ENCODE measurements around the gene TMEM272. TPM values are rescaled to one million over a fixed set of nuclear protein-coding genes. Genes with fewer than 3 reads are reported as not detected.
A peak's percentile ranks its signal among the peaks of the same experiment; 100 is the strongest.

The TMEM272 gene
- total RNA-seq, 2 experiments from 2014 or later, result 0.18 to 0.32 TPM

GRCh38 chr13:51793570-51794271 is 51.3 kb downstream of the TMEM272 start:
- ChIA-PET CTCF (interaction anchor here (0.6 to 1.3 kb wide), 3 partner anchors 11 to 668 kb away, joined by 3 to 4 read pairs (median 3); no protein-coding TSS in a partner anchor), POLR2A (interaction anchor here (0.6 to 1.2 kb wide), 3 partner anchors 9 to 362 kb away, joined by 4 to 5 read pairs (median 4); no protein-coding TSS in a partner anchor)
- peak; percentile 84 for ATAC-seq
- Mint-ChIP-seq H3K4me1 (ENCODE audit: low read depth) (peaks cover 21% of the 10 kb centered on the region), H3K36me3 (ENCODE audit: low read depth) (peaks cover 8% of the 10 kb centered on the region), H3K27ac (peak overlapping the region; percentile 62), H3K9me3 (no peaks in the 10 kb centered on the region), H3K4me3 (no peak overlapping the region), H3K27me3 (no peaks in the 10 kb centered on the region)
- intact Hi-C loops (cut with micrococcal nuclease), result no loop called here
- DNase-seq, result peak; percentile 67
- no peak for TF ChIP-seq CTCF (IDR thresholded peaks at IDR 0.05)

- Mint-ChIP-seq H3K36me3 (ENCODE audit: low read depth) (peaks cover 1% of the 10 kb centered on the region), H3K27ac (no peak overlapping the region), H3K4me1 (ENCODE audit: low read depth) (peaks cover 1% of the 10 kb centered on the region), H3K9me3 (no peaks in the 10 kb centered on the region), H3K27me3 (no peaks in the 10 kb centered on the region), H3K4me3 (no peak overlapping the region)
- intact Hi-C loops (cut with micrococcal nuclease), result no loop called here
- DNase-seq, result no peak
- TF ChIP-seq CTCF (IDR thresholded peaks at IDR 0.05), result no peak
- no peak for ATAC-seq
- ChIA-PET POLR2A (interaction anchor here (1.0 kb wide), 1 partner anchor 22 kb away, joined by 3 read pairs; no protein-coding TSS in a partner anchor), CTCF (interaction anchor here (1.4 to 2.3 kb wide), 3 partner anchors 11 to 500 kb away, joined by 5 to 15 read pairs (median 6); no protein-coding TSS in a partner anchor)
These were observed 58.3 kb downstream of the TMEM272 start for GRCh38 chr13:51786425-51787265.

GRCh38 chr13:51785712-51786424 is 59.1 kb downstream of the TMEM272 start:
- ChIA-PET POLR2A (no interaction called here), CTCF (interaction anchor here (1.4 to 2.3 kb wide), 3 partner anchors 12 to 499 kb away, joined by 5 to 15 read pairs (median 6); no protein-coding TSS in a partner anchor)
- intact Hi-C loops (cut with micrococcal nuclease), result no loop called here
- Mint-ChIP-seq H3K9me3 (no peaks in the 10 kb centered on the region), H3K27me3 (no peaks in the 10 kb centered on the region), H3K4me3 (no peak overlapping the region), H3K36me3 (ENCODE audit: low read depth) (peaks cover 1% of the 10 kb centered on the region), H3K27ac (no peak overlapping the region), H3K4me1 (ENCODE audit: low read depth) (peaks cover 1% of the 10 kb centered on the region)
- ATAC-seq, result no peak
- no peak for DNase-seq
- no peak for TF ChIP-seq CTCF (IDR thresholded peaks at IDR 0.05)

GRCh38 chr13:51784097-51784496 is 60.9 kb downstream of the TMEM272 start:
- Mint-ChIP-seq H3K27ac (no peak overlapping the region), H3K4me3 (no peak overlapping the region), H3K9me3 (no peaks in the 10 kb centered on the region), H3K27me3 (no peaks in the 10 kb centered on the region), H3K4me1 (ENCODE audit: low read depth) (peaks cover 1% of the 10 kb centered on the region), H3K36me3 (ENCODE audit: low read depth) (no peaks in the 10 kb centered on the region)
- no peak for DNase-seq
- ChIA-PET CTCF (interaction anchor here (1.1 to 1.4 kb wide), 3 partner anchors 14 to 17 kb away, joined by 3 to 4 read pairs (median 3); no protein-coding TSS in a partner anchor), POLR2A (no interaction called here)
- TF ChIP-seq CTCF (IDR thresholded peaks at IDR 0.05), result no peak
- no peak for ATAC-seq
- intact Hi-C loops (cut with micrococcal nuclease), result no loop called here

All from activated CD8-positive, alpha-beta T cell treated with anti-CD3 and anti-CD28 coated beads for 36 hours (primary cell).